SK-N-SH (cell line): ENCODE results near the gene SP110. TPM values are rescaled to one million over a fixed set of nuclear protein-coding genes. Genes with fewer than 3 reads are reported as not detected.

Experiments used
- CTCF ChIA-PET: fragments of 300-600, 350-600 bp; formaldehyde crosslinking; extraction: SDS; loops from one replicate; lab custom pipeline; 2021; lab: Yijun Ruan, JAX
- POLR2A ChIA-PET: fragments of 350-600 bp; sonication (Branson Sonifier 250); formaldehyde crosslinking; extraction: SDS; loops from one replicate; lab custom pipeline; 2020; ENCODE audit warnings: antibody characterized with exemption, inconsistent platforms; lab: Yijun Ruan, JAX
- DNase-seq: peaks from one replicate; pipeline ENCODE4 v3.0.0; 2012
- H2AFZ ChIP-seq: fragments of 200-600 bp; sonication (generic); 2 replicates; pipeline ENCODE4 v1.8.1; 2016; ENCODE audit warnings: antibody characterized with exemption, mild to moderate bottlenecking, low read depth
- H3F3A ChIP-seq: fragments of 200-600 bp; sonication (generic); replicated peaks from 2 replicates; pipeline ENCODE3; 2016; ENCODE audit warnings: antibody characterized with exemption, mild to moderate bottlenecking; ENCODE audit not compliant: insufficient read depth
- H3K27ac ChIP-seq, 2 experiments: fragments of 200-500 bp in 1 of 2; fragments of 200-600 bp in 1 of 2; sonication (Bioruptor generic) in 1 of 2; sonication (generic), shearing (Covaris generic) in 1 of 2; 2 replicates each; pipeline versions ENCODE4 v1.5.1 to v1.6.1; 2014 to 2016; ENCODE audit warnings: low read depth in 2 of 2, inconsistent platforms in 1 of 2, low read length in 1 of 2, mild to moderate bottlenecking in 1 of 2, mixed read lengths in 1 of 2
- H3K27me3 ChIP-seq: fragments of 200-600 bp; sonication (generic), shearing (Covaris generic); 2 replicates; pipeline ENCODE4 v1.6.1; 2016; ENCODE audit warnings: mixed run types; ENCODE audit not compliant: insufficient read depth
- H3K36me3 ChIP-seq, 2 experiments: fragments of 200-500 bp in 1 of 2; fragments of 200-600 bp in 1 of 2; sonication (Bioruptor generic) in 1 of 2; sonication (generic) in 1 of 2; replicated peaks in 1 of 2; 2 replicates each; pipeline versions ENCODE3 to v1.5.1; 2014 to 2016; ENCODE audit warnings: low read length in 1 of 2, mild to moderate bottlenecking in 1 of 2; ENCODE audit not compliant: insufficient read depth in 2 of 2, control insufficient read depth in 1 of 2
- H3K4me1 ChIP-seq, 2 experiments: fragments of 200-500 bp in 1 of 2; fragments of 200-600 bp in 1 of 2; sonication (Bioruptor generic) in 1 of 2; sonication (generic), shearing (Covaris generic) in 1 of 2; 2 replicates each; pipeline versions ENCODE4 v1.5.1 to v1.6.1; 2014 to 2016; ENCODE audit warnings: low read depth in 1 of 2, low read length in 1 of 2, mixed run types in 1 of 2; ENCODE audit not compliant: insufficient read depth in 2 of 2, control insufficient read depth in 1 of 2
- H3K4me2 ChIP-seq: fragments of 200-600 bp; sonication (generic), shearing (Covaris generic); 2 replicates; pipeline ENCODE4 v1.6.1; 2017; ENCODE audit warnings: mixed run types
- H3K4me3 ChIP-seq, 2 experiments: fragments of 200-500 bp in 1 of 2; fragments of 200-600 bp in 1 of 2; sonication (Bioruptor generic) in 1 of 2; sonication (generic), shearing (Covaris generic) in 1 of 2; 2 replicates each; pipeline versions ENCODE4 v1.5.1 to v1.8.1; 2014 to 2016; ENCODE audit warnings: low read depth in 2 of 2, inconsistent platforms in 1 of 2, low read length in 1 of 2, mild to moderate bottlenecking in 1 of 2, mixed read lengths in 1 of 2, moderate library complexity in 1 of 2
- H3K79me2 ChIP-seq: fragments of 200-600 bp; sonication (generic); 2 replicates; pipeline ENCODE4 v1.8.1; 2017; ENCODE audit warnings: mild to moderate bottlenecking; ENCODE audit not compliant: insufficient read depth
- H3K9ac ChIP-seq: fragments of 200-600 bp; sonication (generic); 2 replicates; pipeline ENCODE4 v1.6.1; 2017; ENCODE audit warnings: mixed run types
- H3K9me2 ChIP-seq: fragments of 200-600 bp; sonication (generic); 2 replicates; pipeline ENCODE4 v1.6.1; 2017; ENCODE audit warnings: mixed run types
- H3K9me3 ChIP-seq: fragments of 200-600 bp; sonication (generic); 2 replicates; pipeline ENCODE4 v1.6.1; 2017; ENCODE audit warnings: mixed run types, mild to moderate bottlenecking, moderate library complexity
- H4K20me1 ChIP-seq: fragments of 200-600 bp; sonication (generic); 2 replicates; pipeline ENCODE4 v1.6.1; 2017; ENCODE audit warnings: mild to moderate bottlenecking, mixed run types; ENCODE audit not compliant: insufficient read depth
- CHD2 ChIP-seq: fragments of 150-350 bp; IDR thresholded peaks from 2 replicates; pipeline ENCODE4 v1.6.1; 2018; ENCODE audit warnings: low read length; ENCODE audit not compliant: partially characterized antibody
- FOXJ3 ChIP-seq: sonication (generic); formaldehyde crosslinking; IDR thresholded peaks from 2 replicates; pipeline ENCODE4 v1.5.1; 2020; ENCODE audit warnings: mild to moderate bottlenecking, missing genetic modification reagents
- GABPA ChIP-seq: IDR thresholded peaks from 2 replicates; pipeline ENCODE4 v1.4.0; 2012; ENCODE audit warnings: low read depth, mild to moderate bottlenecking
- GATA2 ChIP-seq: sonication (generic); formaldehyde crosslinking; IDR thresholded peaks from 2 replicates; pipeline ENCODE4 v1.5.0; 2020; ENCODE audit warnings: mild to moderate bottlenecking, missing genetic modification reagents
- JUND ChIP-seq: IDR thresholded peaks from 2 replicates; pipeline ENCODE4 v1.4.0; 2012
- MEF2A ChIP-seq: IDR thresholded peaks from 2 replicates; pipeline ENCODE4 v1.4.0; 2012; ENCODE audit warnings: low read depth, borderline replicate concordance
- POLR2AphosphoS5 ChIP-seq: IDR thresholded peaks from 2 replicates; pipeline ENCODE4 v1.6.1; 2012; ENCODE audit warnings: low read depth, low read length
- RXRA ChIP-seq: IDR thresholded peaks from 2 replicates; pipeline ENCODE4 v1.4.0; 2012; ENCODE audit warnings: low read depth, mild to moderate bottlenecking, borderline replicate concordance
- SIN3A ChIP-seq: IDR thresholded peaks from 2 replicates; pipeline ENCODE4 v1.6.1; 2012; ENCODE audit warnings: low read depth, mild to moderate bottlenecking, low read length, moderate library complexity, borderline replicate concordance
- TAF1 ChIP-seq: IDR thresholded peaks from 2 replicates; pipeline ENCODE4 v1.6.1; 2012; ENCODE audit warnings: low read depth, mild to moderate bottlenecking, low read length, moderate library complexity, borderline replicate concordance
- WGBS: methylation state at CpG from one replicate; pipeline ENCODE4 v1.1.6; 2017; ENCODE audit warnings: low lambda C conversion rate; 5-methylcytosine and 5-hydroxymethylcytosine counted together
- polyA plus RNA-seq, 3 experiments: library from polyadenylated mRNA; depleted of rRNA; stranded (reverse); fragments of >200 nt; gene quantifications; 2 replicates each; pipeline ENCODE4 v1.2.3, GENCODE V29; 2012
- TF ChIP-seq, protein P1 (sequence below): IDR thresholded peaks from 2 replicates; pipeline ENCODE4 v1.6.1; 2012; ENCODE audit warnings: mild to moderate bottlenecking, low read depth, low read length, moderate library complexity
- TF ChIP-seq, protein P2 (sequence below): IDR thresholded peaks from 2 replicates; pipeline ENCODE4; 2012
- TF ChIP-seq, protein P3 (sequence below): IDR thresholded peaks from 2 replicates; pipeline ENCODE4 v1.4.0; 2012; ENCODE audit warnings: low read depth, borderline replicate concordance
- TF ChIP-seq, protein P4 (sequence below): fragments of 150-350 bp; IDR thresholded peaks from 2 replicates; pipeline ENCODE4 v1.6.1; 2016; ENCODE audit warnings: mild to moderate bottlenecking, low read depth, low read length

The SP110 gene
- polyA plus RNA-seq, 1 of the 3 experiments (the other 2 are of a cell fraction), result 10.4 TPM

DNA sequence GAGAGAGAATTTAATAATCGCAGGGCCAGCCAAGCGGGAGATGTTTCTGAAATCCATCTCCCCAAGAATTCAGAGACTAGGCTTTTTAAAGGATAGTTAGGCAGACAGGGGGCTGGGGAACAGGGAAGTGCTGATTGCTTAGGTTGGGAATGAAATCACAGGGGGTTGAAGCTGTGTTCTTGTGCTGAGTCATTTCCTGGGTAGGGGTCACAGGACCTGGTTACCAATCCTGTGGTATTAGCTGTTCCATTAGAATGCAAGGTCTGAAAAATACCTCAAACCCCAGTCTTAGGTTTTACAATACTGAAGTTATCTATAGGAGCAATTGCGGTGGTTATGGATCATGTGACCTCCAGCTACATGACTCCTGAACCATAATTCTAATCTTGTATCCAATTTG is 10.3 kb upstream of the SP110 start:
- Histone ChIP-seq H3K4me1 (no peaks in the 10 kb centered on the region), H3K4me2 (no peak overlapping the region), H2AFZ (no peak overlapping the region), H3K9ac (no peak overlapping the region), H3K27ac (no peak overlapping the region), H4K20me1 (no peaks in the 10 kb centered on the region), H3F3A (no peaks in the 10 kb centered on the region), H3K9me3 (peaks cover 5% of the 10 kb centered on the region; the same call in 1 of the 2 replicates), H3K4me3 (no peak overlapping the region), H3K36me3 (peaks cover 0 to 6% of the 10 kb centered on the region in 2 experiments), H3K9me2 (no peaks in the 10 kb centered on the region), H3K79me2 (no peaks in the 10 kb centered on the region), H3K27me3 (no peaks in the 10 kb centered on the region)
- DNase-seq, result no peak
- POLR2A ChIA-PET, result no interaction called here
- TF ChIP-seq JUND (peak; percentile 39; the same call in 1 of the 2 replicates), FOXJ3 (no peak)
- CTCF ChIA-PET, result no interaction called here
- WGBS, result 41% methylated on average over 3 of the region's 3 CpGs

DNA sequence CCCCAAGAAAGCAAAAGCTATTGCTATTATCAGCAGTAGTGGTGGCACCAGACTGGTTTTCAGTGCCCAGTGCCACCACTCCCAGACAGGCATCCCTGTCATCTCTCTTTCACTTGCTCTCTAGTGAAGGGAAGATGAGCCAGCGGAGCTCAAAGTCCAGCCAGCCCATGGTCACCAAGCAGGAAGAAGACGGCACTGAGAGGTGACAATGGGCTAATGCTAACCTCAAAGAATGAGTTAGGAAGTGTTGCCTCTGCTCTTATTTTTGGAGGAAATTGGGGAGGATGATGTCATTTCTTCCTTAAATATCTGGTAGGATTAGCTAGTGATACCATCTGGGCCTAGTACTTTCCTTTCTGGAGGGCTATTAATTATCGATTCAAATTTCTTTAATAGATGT is 7.4 kb upstream of the SP110 start:
- Histone ChIP-seq H3K9me2 (no peaks in the 10 kb centered on the region), H3K9ac (no peak overlapping the region), H3K4me1 (no peaks in the 10 kb centered on the region), H3F3A (no peaks in the 10 kb centered on the region), H3K4me2 (no peak overlapping the region), H3K27me3 (no peaks in the 10 kb centered on the region), H4K20me1 (no peaks in the 10 kb centered on the region), H3K27ac (no peak overlapping the region), H3K9me3 (peaks cover 5% of the 10 kb centered on the region; the same call in 1 of the 2 replicates), H3K4me3 (no peak overlapping the region), H3K36me3 (peaks cover 0 to 6% of the 10 kb centered on the region in 2 experiments), H3K79me2 (no peaks in the 10 kb centered on the region), H2AFZ (no peak overlapping the region)
- TF ChIP-seq MEF2A, result no peak
- POLR2A ChIA-PET, result no interaction called here
- WGBS, result 81% methylated on average over 3 of the region's 3 CpGs
- DNase-seq, result no peak
- CTCF ChIA-PET, result no interaction called here

DNA sequence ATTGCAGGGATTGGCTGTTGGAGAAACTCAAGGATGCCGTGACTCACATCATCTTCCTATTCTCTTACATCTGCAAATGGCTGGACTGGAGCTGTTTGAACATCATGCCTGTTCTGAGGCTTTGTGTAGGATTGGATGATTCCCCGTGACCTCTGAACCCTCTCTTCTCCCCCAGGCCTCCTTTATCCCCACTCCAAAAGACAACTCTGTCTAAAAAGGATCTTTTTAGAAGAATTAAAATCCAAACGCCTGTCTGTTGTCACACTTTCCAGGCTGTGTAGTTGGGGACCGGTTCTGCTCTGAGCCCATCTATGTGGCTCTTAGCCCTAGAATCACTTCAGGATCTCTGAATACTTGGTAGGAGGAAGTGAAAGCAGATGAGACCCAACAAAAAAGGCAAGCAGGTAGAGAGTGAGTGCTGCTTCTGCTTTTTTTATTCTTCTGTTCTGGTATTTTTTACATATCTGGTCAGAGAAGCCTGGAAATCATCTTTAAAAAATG is 6.3 kb upstream of the SP110 start:
- H3K9me2 ChIP-seq, result no peaks in the 10 kb centered on the region
- peaks cover 0 to 4% of the 10 kb centered on the region in 2 experiments for H3K36me3 ChIP-seq
- no peak overlapping the region for H3K4me2 ChIP-seq
- no peak overlapping the region for H3K4me3 ChIP-seq
- H4K20me1 ChIP-seq, result no peaks in the 10 kb centered on the region
- WGBS, result 81% methylated on average over 4 of the region's 4 CpGs
- H3K27me3 ChIP-seq, result no peaks in the 10 kb centered on the region
- H2AFZ ChIP-seq, result no peak overlapping the region
- DNase-seq, result no peak
- no peaks in the 10 kb centered on the region for H3F3A ChIP-seq
- H3K4me1 ChIP-seq, result no peaks in the 10 kb centered on the region
- no peak overlapping the region for H3K27ac ChIP-seq
- H3K9ac ChIP-seq, result no peak overlapping the region
- ChIA-PET POLR2A (no interaction called here), CTCF (interaction anchor here (0.6 kb wide), 1 partner anchor 157 kb away, joined by 3 read pairs; the partner anchor contains the start of gene SLC16A14)
- no peaks in the 10 kb centered on the region for H3K79me2 ChIP-seq
- H3K9me3 ChIP-seq, result peaks cover 5% of the 10 kb centered on the region; the same call in 1 of the 2 replicates
- no peak for TF ChIP-seq CHD2
- TF ChIP-seq, protein P1, sequence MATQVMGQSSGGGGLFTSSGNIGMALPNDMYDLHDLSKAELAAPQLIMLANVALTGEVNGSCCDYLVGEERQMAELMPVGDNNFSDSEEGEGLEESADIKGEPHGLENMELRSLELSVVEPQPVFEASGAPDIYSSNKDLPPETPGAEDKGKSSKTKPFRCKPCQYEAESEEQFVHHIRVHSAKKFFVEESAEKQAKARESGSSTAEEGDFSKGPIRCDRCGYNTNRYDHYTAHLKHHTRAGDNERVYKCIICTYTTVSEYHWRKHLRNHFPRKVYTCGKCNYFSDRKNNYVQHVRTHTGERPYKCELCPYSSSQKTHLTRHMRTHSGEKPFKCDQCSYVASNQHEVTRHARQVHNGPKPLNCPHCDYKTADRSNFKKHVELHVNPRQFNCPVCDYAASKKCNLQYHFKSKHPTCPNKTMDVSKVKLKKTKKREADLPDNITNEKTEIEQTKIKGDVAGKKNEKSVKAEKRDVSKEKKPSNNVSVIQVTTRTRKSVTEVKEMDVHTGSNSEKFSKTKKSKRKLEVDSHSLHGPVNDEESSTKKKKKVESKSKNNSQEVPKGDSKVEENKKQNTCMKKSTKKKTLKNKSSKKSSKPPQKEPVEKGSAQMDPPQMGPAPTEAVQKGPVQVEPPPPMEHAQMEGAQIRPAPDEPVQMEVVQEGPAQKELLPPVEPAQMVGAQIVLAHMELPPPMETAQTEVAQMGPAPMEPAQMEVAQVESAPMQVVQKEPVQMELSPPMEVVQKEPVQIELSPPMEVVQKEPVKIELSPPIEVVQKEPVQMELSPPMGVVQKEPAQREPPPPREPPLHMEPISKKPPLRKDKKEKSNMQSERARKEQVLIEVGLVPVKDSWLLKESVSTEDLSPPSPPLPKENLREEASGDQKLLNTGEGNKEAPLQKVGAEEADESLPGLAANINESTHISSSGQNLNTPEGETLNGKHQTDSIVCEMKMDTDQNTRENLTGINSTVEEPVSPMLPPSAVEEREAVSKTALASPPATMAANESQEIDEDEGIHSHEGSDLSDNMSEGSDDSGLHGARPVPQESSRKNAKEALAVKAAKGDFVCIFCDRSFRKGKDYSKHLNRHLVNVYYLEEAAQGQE, result no peak
- no peak for TF ChIP-seq RXRA
- TF ChIP-seq GABPA, result no peak
- TF ChIP-seq, protein P2, sequence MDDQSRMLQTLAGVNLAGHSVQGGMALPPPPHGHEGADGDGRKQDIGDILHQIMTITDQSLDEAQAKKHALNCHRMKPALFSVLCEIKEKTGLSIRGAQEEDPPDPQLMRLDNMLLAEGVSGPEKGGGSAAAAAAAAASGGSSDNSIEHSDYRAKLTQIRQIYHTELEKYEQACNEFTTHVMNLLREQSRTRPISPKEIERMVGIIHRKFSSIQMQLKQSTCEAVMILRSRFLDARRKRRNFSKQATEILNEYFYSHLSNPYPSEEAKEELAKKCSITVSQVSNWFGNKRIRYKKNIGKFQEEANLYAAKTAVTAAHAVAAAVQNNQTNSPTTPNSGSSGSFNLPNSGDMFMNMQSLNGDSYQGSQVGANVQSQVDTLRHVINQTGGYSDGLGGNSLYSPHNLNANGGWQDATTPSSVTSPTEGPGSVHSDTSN, result no peak
- TF ChIP-seq, protein P3, sequence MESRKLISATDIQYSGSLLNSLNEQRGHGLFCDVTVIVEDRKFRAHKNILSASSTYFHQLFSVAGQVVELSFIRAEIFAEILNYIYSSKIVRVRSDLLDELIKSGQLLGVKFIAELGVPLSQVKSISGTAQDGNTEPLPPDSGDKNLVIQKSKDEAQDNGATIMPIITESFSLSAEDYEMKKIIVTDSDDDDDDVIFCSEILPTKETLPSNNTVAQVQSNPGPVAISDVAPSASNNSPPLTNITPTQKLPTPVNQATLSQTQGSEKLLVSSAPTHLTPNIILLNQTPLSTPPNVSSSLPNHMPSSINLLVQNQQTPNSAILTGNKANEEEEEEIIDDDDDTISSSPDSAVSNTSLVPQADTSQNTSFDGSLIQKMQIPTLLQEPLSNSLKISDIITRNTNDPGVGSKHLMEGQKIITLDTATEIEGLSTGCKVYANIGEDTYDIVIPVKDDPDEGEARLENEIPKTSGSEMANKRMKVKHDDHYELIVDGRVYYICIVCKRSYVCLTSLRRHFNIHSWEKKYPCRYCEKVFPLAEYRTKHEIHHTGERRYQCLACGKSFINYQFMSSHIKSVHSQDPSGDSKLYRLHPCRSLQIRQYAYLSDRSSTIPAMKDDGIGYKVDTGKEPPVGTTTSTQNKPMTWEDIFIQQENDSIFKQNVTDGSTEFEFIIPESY, result no peak
- TF ChIP-seq SIN3A, result no peak
- TF ChIP-seq TAF1, result no peak
- TF ChIP-seq GATA2 (CRISPR knock-in tag), result no peak
- TF ChIP-seq POLR2AphosphoS5, result no peak
- TF ChIP-seq, protein P4, sequence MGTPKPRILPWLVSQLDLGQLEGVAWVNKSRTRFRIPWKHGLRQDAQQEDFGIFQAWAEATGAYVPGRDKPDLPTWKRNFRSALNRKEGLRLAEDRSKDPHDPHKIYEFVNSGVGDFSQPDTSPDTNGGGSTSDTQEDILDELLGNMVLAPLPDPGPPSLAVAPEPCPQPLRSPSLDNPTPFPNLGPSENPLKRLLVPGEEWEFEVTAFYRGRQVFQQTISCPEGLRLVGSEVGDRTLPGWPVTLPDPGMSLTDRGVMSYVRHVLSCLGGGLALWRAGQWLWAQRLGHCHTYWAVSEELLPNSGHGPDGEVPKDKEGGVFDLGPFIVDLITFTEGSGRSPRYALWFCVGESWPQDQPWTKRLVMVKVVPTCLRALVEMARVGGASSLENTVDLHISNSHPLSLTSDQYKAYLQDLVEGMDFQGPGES, result no peak
